ENCODE data around the gene PACS2. TPM values are rescaled to one million over a fixed set of nuclear protein-coding genes. Genes with fewer than 3 reads are reported as not detected.

PACS2 gene
- polyA plus RNA-seq, 3 donors = 3.1 to 87.0 (median 3.7) TPM

GRCh38 chr14:105329411-105330150, 15.0 kb downstream of the PACS2 start:
- Histone ChIP-seq H3K4me1 (ENCODE audit: control insufficient read depth in 1 of 2, insufficient read depth in 2 of 2, low read length in 2 of 2) (peaks cover 15 to 16% of the 10 kb centered on the region in 2 donors), H3K79me2 (ENCODE audit: insufficient read depth, low read length) (peaks cover 21% of the 10 kb centered on the region), H2AFZ (ENCODE audit: insufficient read depth, low read depth, low read length, poor library complexity, severe bottlenecking) (no peak overlapping the region), H3K36me3 (replicated peaks in 1 of 2; ENCODE audit: control insufficient read depth in 1 of 2, insufficient read depth in 2 of 2, low read length in 2 of 2) (no peaks in the 10 kb centered on the region), H4K20me1 (ENCODE audit: insufficient read depth, low read length) (peaks cover 88% of the 10 kb centered on the region), H3K27me3 (ENCODE audit: control insufficient read depth in 2 of 2, insufficient read depth in 2 of 2, low read length in 2 of 2) (no peaks in the 10 kb centered on the region), H3K27ac (ENCODE audit: low read depth in 1 of 2, low read length in 2 of 2) (no peak overlapping the region), H3K9me3 (replicated peaks in 1 of 2; ENCODE audit: control insufficient read depth in 1 of 2, insufficient read depth in 1 of 2, low read length in 2 of 2) (no peaks in the 10 kb centered on the region), H3K4me3 (replicated peaks in 1 of 3; ENCODE audit: low read depth in 2 of 3, low read length in 3 of 3) (no peak overlapping the region), H3K4me2 (replicated peaks; ENCODE audit: extremely low read depth, low read length, poor library complexity, severe bottlenecking) (no peak overlapping the region), H3K9ac (ENCODE audit: insufficient read depth, low read length, poor library complexity, severe bottlenecking) (no peak overlapping the region)
- Mint-ChIP-seq H3K36me3 (peaks cover 0 to 5% of the 10 kb centered on the region in 2 donors), H3K4me3 (no peak overlapping the region), H3K4me1 (peaks cover 34% of the 10 kb centered on the region), H3K27ac (no peak overlapping the region), H3K9me3 (no peaks in the 10 kb centered on the region), H3K27me3 (ENCODE audit: low read depth in 3 of 3) (peaks cover 1 to 5% (median 2%) of the 10 kb centered on the region in 3 donors)
- WGBS (ENCODE audit: insufficient coverage) = 92% methylated on average over 17 of the region's 17 CpGs
- no peak for DNase-seq
- no peak for TF ChIP-seq CTCF (IDR thresholded peaks at IDR 0.05)
- intact Hi-C loops (cut with micrococcal nuclease) = no loop called here

GRCh38 chr14:105330491-105330895, 15.9 kb downstream of the PACS2 start:
- no peak overlapping the region for H3K4me3 Mint-ChIP-seq
- no peak overlapping the region for H2AFZ ChIP-seq (ENCODE audit: insufficient read depth, low read depth, low read length, poor library complexity, severe bottlenecking)
- H3K4me2 ChIP-seq (replicated peaks; ENCODE audit: extremely low read depth, low read length, poor library complexity, severe bottlenecking) = no peak overlapping the region
- peaks cover 0 to 2% (median 0%) of the 10 kb centered on the region in 7 donors for H3K9me3 Mint-ChIP-seq
- no peak for TF ChIP-seq CTCF (IDR thresholded peaks at IDR 0.05)
- H3K79me2 ChIP-seq (ENCODE audit: insufficient read depth, low read length) = peaks cover 20% of the 10 kb centered on the region
- H3K4me3 ChIP-seq (replicated peaks in 1 of 3; ENCODE audit: low read depth in 2 of 3, low read length in 3 of 3) = no peak overlapping the region
- H3K36me3 Mint-ChIP-seq = peaks cover 0 to 5% of the 10 kb centered on the region in 2 donors
- no peaks in the 10 kb centered on the region for H3K9me3 ChIP-seq (replicated peaks in 1 of 2; ENCODE audit: control insufficient read depth in 1 of 2, insufficient read depth in 1 of 2, low read length in 2 of 2)
- no peaks in the 10 kb centered on the region for H3K36me3 ChIP-seq (replicated peaks in 1 of 2; ENCODE audit: control insufficient read depth in 1 of 2, insufficient read depth in 2 of 2, low read length in 2 of 2)
- 61% methylated on average over 13 of the region's 13 CpGs for WGBS (ENCODE audit: insufficient coverage)
- no peaks in the 10 kb centered on the region for H3K27me3 ChIP-seq (ENCODE audit: control insufficient read depth in 2 of 2, insufficient read depth in 2 of 2, low read length in 2 of 2)
- peak overlapping the region in 2 of 7 donors; percentile 24 to 46 for H3K27ac Mint-ChIP-seq
- H3K4me1 ChIP-seq (ENCODE audit: control insufficient read depth in 1 of 2, insufficient read depth in 2 of 2, low read length in 2 of 2) = peaks cover 13 to 14% of the 10 kb centered on the region in 2 donors
- peaks cover 1 to 5% (median 2%) of the 10 kb centered on the region in 3 donors for H3K27me3 Mint-ChIP-seq (ENCODE audit: low read depth in 3 of 3)
- H3K27ac ChIP-seq (ENCODE audit: low read depth in 1 of 2, low read length in 2 of 2) = no peak overlapping the region
- no peak for DNase-seq
- peaks cover 31% of the 10 kb centered on the region for H3K4me1 Mint-ChIP-seq
- peaks cover 80% of the 10 kb centered on the region for H4K20me1 ChIP-seq (ENCODE audit: insufficient read depth, low read length)
- H3K9ac ChIP-seq (ENCODE audit: insufficient read depth, low read length, poor library complexity, severe bottlenecking) = no peak overlapping the region
- intact Hi-C loops (cut with micrococcal nuclease) = no loop called here
